ENCODE measurements around the gene FOXN1. TPM values are rescaled to one million over a fixed set of nuclear protein-coding genes. Genes with fewer than 3 reads are reported as not detected.

The FOXN1 gene
- total and polyA plus RNA-seq, 2 of the 13 experiments (the other 11 are each of a cell fraction or from before 2014, with no cell fraction given), result 0.01 TPM; not detected in 1

DNA sequence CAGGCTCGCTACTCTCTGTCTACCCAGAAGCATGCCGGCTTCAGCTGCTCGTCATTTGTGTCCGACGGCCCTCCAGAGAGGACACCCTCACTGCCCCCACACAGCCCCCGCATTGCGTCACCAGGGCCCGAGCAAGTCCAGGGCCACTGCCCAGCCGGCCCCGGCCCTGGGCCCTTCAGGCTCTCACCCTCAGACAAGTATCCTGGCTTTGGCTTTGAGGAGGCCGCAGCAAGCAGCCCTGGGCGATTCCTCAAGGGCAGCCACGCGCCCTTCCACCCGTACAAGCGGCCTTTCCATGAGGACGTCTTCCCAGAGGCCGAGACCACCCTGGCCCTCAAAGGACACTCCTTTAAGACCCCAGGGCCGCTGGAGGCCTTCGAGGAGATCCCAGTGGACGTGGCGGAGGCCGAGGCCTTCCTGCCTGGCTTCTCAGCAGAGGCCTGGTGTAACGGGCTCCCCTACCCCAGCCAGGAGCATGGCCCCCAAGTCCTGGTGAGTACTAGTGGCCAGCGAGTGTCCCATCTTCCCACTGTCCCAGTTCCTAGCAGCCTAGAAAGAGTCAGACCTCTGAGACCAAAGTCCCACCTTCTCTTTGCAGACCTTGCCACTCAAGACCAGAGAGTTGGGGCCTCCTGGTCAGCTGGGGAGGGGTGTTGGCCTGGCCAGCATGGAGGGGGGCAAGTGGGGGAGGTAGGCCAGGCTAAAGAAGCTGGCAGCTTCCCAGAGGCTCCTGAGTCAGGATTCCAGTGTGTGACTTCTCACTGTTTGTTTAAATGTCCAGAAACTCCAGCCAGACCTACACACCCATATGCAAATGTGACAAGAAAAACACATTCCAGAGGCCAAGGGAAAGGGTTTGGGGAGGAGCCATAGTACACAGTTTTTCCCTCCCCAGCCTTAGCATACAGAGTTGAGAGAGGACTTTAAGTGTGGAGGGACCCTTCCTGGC lies 18.6 kb downstream of the FOXN1 start (continued):
- TF ChIP-seq, protein P1, sequence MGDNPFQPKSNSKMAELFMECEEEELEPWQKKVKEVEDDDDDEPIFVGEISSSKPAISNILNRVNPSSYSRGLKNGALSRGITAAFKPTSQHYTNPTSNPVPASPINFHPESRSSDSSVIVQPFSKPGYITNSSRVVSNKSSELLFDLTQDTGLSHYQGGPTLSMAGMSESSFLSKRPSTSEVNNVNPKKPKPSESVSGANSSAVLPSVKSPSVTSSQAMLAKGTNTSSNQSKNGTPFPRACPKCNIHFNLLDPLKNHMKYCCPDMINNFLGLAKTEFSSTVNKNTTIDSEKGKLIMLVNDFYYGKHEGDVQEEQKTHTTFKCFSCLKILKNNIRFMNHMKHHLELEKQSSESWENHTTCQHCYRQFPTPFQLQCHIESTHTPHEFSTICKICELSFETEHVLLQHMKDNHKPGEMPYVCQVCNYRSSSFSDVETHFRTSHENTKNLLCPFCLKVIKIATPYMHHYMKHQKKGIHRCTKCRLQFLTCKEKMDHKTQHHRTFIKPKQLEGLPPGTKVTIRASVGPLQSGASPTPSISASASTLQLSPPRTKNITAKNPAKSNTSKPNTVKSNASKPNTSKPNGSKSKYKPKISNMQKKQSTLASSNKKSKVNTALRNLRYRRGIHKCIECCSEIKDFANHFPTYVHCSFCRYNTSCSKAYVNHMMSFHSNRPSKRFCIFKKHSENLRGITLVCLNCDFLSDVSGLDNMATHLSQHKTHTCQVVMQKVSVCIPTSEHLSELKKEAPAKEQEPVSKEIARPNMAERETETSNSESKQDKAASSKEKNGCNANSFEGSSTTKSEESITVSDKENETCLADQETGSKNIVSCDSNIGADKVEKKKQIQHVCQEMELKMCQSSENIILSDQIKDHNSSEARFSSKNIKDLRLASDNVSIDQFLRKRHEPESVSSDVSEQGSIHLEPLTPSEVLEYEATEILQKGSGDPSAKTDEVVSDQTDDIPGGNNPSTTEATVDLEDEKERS (CRISPR knock-in tag; IDR thresholded peaks at IDR 0.05), result 0 out of 2 replicates have a peak, but pooled peaks have one; percentile 35
- TF ChIP-seq ZNF761 (CRISPR knock-in tag; conservative IDR thresholded peaks at IDR 0.05) (no peak), JUNB (CRISPR knock-in tag; IDR thresholded peaks at IDR 0.05; ENCODE audit: borderline replicate concordance) (no peak), TEAD3 (CRISPR knock-in tag; optimal IDR thresholded peaks at IDR 0.05; ENCODE audit: borderline replicate concordance) (peak; percentile 56), SALL1 (CRISPR knock-in tag; IDR thresholded peaks at IDR 0.05) (no peak), FOXO1 (CRISPR knock-in tag; IDR thresholded peaks at IDR 0.05) (no peak), ZNF777 (CRISPR knock-in tag; IDR thresholded peaks at IDR 0.05) (0 out of 2 replicates have a peak, but pooled peaks have one; percentile 23), TP53 (CRISPR knock-in tag; conservative IDR thresholded peaks at IDR 0.05) (no peak), ZNF577 (CRISPR knock-in tag; IDR thresholded peaks at IDR 0.05; ENCODE audit: borderline replicate concordance, low read depth) (no peak), EZH2 (conservative IDR thresholded peaks at IDR 0.05; ENCODE audit: low read depth, low read length) (no peak), ZNF224 (CRISPR knock-in tag; IDR thresholded peaks at IDR 0.05) (no peak), MXI1 (IDR thresholded peaks at IDR 0.05; ENCODE audit: borderline replicate concordance, low read depth, low read length) (no peak), RBM22 (optimal IDR thresholded peaks at IDR 0.05; ENCODE audit: low read length) (no peak), ZNF768 (CRISPR knock-in tag; IDR thresholded peaks at IDR 0.05) (no peak)
- TF ChIP-seq, protein P2, sequence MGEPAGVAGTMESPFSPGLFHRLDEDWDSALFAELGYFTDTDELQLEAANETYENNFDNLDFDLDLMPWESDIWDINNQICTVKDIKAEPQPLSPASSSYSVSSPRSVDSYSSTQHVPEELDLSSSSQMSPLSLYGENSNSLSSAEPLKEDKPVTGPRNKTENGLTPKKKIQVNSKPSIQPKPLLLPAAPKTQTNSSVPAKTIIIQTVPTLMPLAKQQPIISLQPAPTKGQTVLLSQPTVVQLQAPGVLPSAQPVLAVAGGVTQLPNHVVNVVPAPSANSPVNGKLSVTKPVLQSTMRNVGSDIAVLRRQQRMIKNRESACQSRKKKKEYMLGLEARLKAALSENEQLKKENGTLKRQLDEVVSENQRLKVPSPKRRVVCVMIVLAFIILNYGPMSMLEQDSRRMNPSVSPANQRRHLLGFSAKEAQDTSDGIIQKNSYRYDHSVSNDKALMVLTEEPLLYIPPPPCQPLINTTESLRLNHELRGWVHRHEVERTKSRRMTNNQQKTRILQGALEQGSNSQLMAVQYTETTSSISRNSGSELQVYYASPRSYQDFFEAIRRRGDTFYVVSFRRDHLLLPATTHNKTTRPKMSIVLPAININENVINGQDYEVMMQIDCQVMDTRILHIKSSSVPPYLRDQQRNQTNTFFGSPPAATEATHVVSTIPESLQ (CRISPR knock-in tag; conservative IDR thresholded peaks at IDR 0.05), result no peak
- TF ChIP-seq, protein P3, sequence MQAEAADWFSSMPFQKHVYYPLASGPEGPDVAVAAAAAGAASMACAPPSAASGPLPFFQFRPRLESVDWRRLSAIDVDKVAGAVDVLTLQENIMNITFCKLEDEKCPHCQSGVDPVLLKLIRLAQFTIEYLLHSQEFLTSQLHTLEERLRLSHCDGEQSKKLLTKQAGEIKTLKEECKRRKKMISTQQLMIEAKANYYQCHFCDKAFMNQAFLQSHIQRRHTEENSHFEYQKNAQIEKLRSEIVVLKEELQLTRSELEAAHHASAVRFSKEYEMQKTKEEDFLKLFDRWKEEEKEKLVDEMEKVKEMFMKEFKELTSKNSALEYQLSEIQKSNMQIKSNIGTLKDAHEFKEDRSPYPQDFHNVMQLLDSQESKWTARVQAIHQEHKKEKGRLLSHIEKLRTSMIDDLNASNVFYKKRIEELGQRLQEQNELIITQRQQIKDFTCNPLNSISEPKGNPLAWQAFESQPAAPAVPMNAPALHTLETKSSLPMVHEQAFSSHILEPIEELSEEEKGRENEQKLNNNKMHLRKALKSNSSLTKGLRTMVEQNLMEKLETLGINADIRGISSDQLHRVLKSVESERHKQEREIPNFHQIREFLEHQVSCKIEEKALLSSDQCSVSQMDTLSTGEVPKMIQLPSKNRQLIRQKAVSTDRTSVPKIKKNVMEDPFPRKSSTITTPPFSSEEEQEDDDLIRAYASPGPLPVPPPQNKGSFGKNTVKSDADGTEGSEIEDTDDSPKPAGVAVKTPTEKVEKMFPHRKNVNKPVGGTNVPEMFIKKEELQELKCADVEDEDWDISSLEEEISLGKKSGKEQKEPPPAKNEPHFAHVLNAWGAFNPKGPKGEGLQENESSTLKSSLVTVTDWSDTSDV (CRISPR knock-in tag; IDR thresholded peaks at IDR 0.05), result no peak

All from HepG2 (cell line).